ENCODE data around the gene UBE2R2.
"Not testable (repeated sequence)": the region's sequence is repeated elsewhere in the genome, so short reads cannot be mapped to it uniquely, and the experiment has no call there.

The UBE2R2 gene, protein sequence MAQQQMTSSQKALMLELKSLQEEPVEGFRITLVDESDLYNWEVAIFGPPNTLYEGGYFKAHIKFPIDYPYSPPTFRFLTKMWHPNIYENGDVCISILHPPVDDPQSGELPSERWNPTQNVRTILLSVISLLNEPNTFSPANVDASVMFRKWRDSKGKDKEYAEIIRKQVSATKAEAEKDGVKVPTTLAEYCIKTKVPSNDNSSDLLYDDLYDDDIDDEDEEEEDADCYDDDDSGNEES

DNA sequence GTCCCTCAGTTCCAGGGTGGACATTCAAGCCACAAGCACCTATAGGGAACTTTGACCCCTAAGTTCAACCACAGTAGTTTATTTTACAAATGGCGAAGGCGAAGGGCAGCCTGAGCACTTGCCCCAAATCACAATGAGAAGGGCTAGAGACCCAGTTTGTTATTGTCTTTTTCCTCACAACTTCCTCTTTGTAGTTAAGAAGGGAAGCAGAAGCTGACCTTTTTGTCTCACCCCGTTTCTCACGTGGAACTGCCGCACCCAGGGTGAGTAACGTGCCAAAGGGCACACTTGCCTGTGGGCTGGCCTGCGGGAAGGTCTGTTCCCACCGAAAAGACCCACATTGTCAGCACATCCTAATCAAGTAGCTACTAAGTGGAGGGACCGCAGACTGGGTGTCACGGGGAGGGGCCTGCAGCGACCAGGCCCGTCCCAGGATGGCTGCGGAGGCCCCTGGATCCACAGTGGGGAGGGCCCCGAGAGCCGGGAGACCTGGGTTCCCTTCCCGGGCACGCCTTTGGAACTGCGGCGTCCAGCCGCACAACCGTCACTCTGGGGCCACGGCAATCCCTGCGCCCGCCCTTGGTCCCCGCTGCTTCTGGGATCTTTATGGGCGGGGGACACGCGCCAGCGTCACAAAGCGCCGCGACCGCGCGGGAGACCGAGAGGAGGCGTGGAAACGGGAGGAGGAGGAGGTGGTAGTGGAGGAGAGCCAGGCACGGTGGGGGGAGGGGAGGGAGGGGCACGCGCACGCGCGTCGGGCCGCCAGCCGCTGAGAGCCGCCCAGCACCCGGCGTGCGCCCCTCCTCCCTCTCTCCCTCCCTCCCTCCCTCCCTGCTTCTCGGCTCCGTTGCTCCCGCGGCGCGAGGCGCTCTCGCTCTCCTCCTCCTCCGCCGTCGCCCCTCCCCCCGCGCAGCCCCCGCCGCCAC, at the start of gene UBE2R2:
TSS of gene UBE2R2 (plus strand) at position 834 of the 926 bp plus-strand sequence. CDS start 598 bp downstream, outside the sequence.
- in situ Hi-C loops (cut with HindIII; ENCODE audit: low sequenced_read_pairs): no loop called here

DNA sequence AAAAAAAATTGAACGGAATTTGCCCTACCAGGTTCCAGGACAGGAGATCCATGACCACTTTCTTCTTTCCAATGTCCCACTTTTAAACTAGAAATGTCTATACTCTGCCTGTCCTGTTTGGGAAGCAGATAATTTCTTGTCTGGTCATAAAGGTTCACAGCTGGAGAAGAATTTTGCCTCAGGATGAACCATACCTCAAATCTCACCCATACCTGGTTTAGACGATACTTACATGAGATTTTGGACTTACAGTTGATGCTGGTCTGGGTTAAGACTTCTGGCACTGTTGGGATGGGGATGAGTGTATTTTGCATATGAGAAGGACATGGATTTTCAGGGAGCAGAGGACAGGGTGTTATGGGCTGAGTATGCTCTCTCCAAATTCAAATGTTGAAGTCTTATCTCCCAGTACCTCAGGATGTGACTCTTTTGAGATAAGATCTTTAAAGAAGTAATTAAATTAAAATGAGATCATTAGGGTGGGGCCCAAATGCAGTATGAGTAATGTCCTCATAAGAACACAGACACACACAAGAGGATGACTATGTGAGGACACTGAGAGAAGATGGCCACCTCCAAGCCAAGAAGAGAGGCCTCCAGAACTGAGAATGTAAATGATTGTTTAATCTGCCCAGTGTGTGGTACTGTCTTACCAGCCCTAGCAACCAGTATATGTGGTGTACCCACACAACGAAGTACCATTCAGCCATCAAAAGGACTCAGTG, 46.6 kb upstream of the UBE2R2 start:
- in situ Hi-C loops (cut with HindIII; ENCODE audit: low sequenced_read_pairs): not testable (repeated sequence)

DNA sequence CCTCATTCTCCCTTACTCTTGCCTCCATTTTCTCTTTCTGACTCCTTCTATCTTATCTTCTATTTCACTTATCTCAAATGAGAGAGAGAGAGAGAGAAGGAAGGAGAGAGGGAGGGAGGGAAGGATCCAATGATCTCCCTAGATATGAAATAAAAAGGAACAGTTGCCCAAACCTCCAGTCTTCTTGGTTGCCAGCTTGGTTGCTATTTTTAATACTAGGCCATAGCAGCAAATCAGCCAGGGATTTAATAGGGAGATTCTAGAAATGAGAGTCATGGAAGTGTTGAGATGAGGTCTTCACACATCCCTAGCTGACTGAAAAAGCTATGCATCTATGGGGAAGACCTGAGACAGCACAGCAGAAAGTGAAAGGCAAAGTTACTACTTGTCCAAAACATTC, 43.8 kb upstream of the UBE2R2 start:
- in situ Hi-C loops (cut with HindIII; ENCODE audit: low sequenced_read_pairs): not testable (repeated sequence)

- in situ Hi-C loops (cut with HindIII; ENCODE audit: low sequenced_read_pairs): not testable (repeated sequence)
These were observed 42.8 kb upstream of the UBE2R2 start for GRCh38 chr9:33774074-33774659.

- in situ Hi-C loops (cut with HindIII; ENCODE audit: low sequenced_read_pairs): no loop called here
These were observed 40.4 kb upstream of the UBE2R2 start for GRCh38 chr9:33776578-33776977.

DNA sequence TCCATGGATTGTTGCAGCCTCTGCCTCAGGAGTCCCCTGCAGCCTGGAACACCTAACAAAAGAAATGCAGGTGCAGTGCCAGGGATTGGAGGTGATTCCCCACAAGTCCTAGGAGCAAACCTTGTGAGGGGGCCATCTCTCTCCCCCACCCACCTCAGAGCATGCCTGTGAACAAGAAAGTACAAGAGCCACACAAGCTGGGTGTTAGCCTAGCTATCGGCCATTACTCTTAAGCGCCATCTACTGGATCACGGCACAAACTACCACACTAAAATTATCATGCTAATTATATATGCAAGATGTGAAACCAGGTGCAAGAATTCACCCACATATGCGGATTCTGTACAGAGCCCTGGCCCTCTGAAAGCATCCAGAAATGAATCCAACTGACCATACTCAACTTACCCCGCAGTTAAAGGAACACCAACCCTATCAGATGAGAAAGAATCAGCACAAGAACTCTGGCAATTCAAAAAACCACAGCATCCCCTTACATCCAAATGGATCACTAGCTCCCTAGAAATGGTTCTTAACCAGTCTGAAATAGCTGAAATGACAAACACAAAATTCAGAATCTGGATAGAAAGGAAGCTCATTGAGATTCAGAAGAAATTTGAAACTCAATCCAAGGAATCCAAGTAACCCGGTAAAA, 38.1 kb upstream of the UBE2R2 start:
- in situ Hi-C loops (cut with HindIII; ENCODE audit: low sequenced_read_pairs): no loop called here

DNA sequence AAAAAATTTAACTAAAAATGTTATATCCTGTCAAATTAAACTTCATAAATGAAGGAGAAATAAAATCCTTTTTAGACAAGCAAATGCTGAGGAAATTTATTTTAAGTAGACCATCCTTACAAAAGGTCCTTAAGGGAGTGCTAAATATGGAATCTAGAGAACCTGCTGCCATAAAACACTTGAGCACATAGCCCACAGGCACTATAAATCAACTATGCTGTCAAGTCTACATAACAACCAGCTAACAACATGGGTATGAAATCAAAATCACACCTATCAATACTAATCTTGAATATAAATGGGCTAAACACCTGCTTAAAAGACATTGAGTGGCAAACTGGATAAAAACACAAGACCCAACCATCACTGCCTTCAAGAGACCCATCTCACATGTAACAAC, 36.7 kb upstream of the UBE2R2 start:
- in situ Hi-C loops (cut with HindIII; ENCODE audit: low sequenced_read_pairs): no loop called here

DNA sequence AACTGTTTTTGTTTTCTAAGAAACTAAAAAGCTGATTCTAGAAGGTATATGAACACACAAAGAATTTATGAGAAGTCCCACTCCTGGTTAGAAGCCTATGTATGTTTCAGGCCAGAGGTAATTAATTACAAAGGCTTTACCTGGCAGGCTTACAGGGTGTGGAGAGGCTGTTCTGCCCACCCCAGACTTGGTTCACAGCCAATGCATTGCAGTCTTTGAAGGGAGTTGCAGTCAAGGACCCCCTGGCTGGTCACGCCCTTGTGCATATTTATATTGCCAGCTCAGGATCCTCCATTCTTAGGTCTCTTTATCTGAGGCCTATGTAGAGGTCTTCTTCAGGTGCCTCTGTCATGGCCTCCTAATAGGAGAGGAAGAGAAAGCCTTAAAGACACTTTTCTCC, 35.2 kb upstream of the UBE2R2 start:
- in situ Hi-C loops (cut with HindIII; ENCODE audit: low sequenced_read_pairs): no loop called here

GRCh38 chr9:33782395-33783152, 34.4 kb upstream of the UBE2R2 start:
- in situ Hi-C loops (cut with HindIII; ENCODE audit: low sequenced_read_pairs): no loop called here

GRCh38 chr9:33785914-33786313, 31.0 kb upstream of the UBE2R2 start:
- in situ Hi-C loops (cut with HindIII; ENCODE audit: low sequenced_read_pairs): no loop called here

- in situ Hi-C loops (cut with HindIII; ENCODE audit: low sequenced_read_pairs): no loop called here
These were observed 30.3 kb upstream of the UBE2R2 start for GRCh38 chr9:33786681-33787080.

DNA sequence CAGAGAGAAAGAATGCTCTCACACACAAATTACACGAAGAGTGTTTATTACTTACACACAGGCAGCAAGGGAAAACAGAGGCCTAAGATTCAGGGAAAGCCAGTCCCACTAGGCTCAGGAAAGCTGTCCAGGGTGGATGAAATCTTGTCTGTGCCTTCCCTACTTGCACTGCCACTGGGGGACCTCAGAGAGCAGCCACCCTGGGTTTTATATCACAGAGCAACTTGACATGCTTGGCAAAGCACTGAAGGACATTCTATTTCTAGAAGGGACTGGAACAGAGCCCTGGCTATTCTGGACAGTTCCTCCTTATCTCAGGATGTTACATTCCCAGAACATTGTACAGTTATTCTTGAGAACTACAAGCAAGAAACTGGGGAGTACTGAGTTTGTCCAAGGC, 29.1 kb upstream of the UBE2R2 start:
- in situ Hi-C loops (cut with HindIII; ENCODE audit: low sequenced_read_pairs): no loop called here

GRCh38 chr9:33789429-33789828, 27.5 kb upstream of the UBE2R2 start:
- in situ Hi-C loops (cut with HindIII; ENCODE audit: low sequenced_read_pairs): not testable (repeated sequence)

DNA sequence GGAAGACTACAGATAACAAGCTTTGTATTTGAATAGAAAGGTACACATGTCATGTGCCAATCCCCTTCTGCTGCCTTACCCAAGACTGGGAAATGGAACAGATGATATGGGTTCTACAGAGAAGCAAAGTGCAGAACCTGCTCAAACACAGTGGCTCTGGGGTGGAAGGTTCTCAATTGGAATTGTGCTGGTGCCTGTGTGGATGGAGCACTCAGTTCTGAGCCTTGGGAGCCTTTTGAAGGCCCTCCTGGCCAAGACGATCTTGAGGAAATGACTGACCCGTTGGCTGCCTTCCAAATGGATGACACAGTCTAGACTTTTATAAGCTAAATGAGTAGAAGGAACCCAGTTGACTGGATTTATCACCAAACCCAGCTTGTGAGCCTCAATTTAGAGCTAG, 25.8 kb upstream of the UBE2R2 start:
- in situ Hi-C loops (cut with HindIII; ENCODE audit: low sequenced_read_pairs): loop anchor here (10.0 kb wide), 1 partner anchor 304 kb away; no protein-coding TSS in a partner anchor

DNA sequence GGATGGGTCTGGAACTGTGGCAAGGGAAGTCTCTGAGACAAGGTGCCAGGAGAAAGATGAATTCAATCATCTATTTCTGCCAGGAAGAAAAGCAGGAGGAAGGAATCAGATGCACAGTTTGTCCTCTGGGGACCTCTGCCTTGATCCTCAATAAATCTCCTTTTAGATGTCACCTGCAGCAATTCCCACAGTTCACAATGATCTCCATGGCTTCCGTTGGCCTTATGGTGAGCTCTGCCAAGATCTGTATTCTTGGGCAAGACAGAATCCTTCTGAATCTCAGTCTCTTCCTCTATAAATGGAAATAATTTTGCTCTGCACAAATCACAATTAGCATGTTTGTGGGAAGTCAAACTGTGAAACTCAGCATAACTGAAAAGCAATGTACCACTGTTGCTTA, 23.5 kb upstream of the UBE2R2 start:
- in situ Hi-C loops (cut with HindIII; ENCODE audit: low sequenced_read_pairs): loop anchor here (10.0 kb wide), 1 partner anchor 301 kb away; no protein-coding TSS in a partner anchor

DNA sequence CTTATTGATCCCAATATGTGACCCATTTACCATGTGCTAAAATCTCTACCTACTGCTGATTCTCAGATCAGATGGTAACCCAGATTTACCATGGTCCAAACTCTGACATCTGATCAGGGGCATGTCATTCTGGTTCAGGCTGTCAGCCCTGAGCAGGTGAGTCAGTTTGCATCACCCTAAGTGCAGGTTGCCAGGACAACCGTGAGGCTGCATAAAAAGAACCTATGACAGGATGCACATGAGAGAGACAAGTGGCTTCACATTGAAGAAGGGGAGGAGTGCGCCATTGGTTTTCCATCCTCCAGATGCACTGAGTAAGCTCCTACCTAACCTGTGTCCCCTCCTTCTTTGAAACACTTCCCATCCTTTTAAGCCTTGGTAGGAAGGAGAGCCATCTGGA, 22.4 kb upstream of the UBE2R2 start:
- in situ Hi-C loops (cut with HindIII; ENCODE audit: low sequenced_read_pairs): loop anchor here (10.0 kb wide), 1 partner anchor 300 kb away; no protein-coding TSS in a partner anchor

DNA sequence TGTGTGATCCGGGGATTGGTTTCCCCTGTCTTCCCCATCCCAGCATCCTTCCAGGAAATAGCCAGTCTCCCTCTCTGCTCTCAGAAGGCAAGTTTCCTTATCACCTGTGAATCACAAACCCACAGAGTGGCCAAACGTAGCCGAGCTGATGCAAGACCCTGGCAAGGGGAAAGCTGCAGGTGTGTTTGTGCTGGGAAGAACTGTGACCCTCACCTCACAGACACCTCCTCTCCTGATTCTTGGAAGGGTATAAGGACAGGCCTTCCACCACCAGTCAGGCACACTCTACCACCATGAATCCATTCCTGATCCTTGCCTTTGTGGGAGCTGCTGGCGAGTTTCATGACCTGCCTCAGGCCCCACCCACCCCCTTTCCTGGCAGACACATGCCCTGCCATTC, 21.7 kb upstream of the UBE2R2 start, which contains the start of gene PRSS3:
TSS of gene PRSS3 (plus strand) at position 281 of the 400 bp plus-strand sequence. CDS start at position 294, 13 bp downstream.
- in situ Hi-C loops (cut with HindIII; ENCODE audit: low sequenced_read_pairs): loop anchor here (5.0 to 10.0 kb wide), 2 partner anchors 102 to 300 kb away; no protein-coding TSS in a partner anchor

GRCh38 chr9:33795819-33796218, 21.1 kb upstream of the UBE2R2 start:
- in situ Hi-C loops (cut with HindIII; ENCODE audit: low sequenced_read_pairs): loop anchor here (5.0 to 10.0 kb wide), 2 partner anchors 101 to 299 kb away; no protein-coding TSS in a partner anchor

GRCh38 chr9:33796679-33797078, 20.3 kb upstream of the UBE2R2 start:
- in situ Hi-C loops (cut with HindIII; ENCODE audit: low sequenced_read_pairs): loop anchor here (5.0 to 10.0 kb wide), 2 partner anchors 101 to 298 kb away; no protein-coding TSS in a partner anchor

All from endothelial cell of hepatic sinusoid (primary cell).